SK-N-SH treated with all-trans-retinoic acid at 6 μM for 48 hours (cell line): ENCODE measurements around the gene MYO5B.

Source experiments
- ATAC-seq: fragments of 200-7000 bp; cut with Tn5 transposase; 3 replicates; pipeline ENCODE4 v1.9.1; 2020; ENCODE audit warnings: mild to moderate bottlenecking, moderate library complexity
- ARNTL ChIP-seq: fragments of 450-650 bp; formaldehyde crosslinking; IDR thresholded peaks from 2 replicates; pipeline ENCODE4 v1.5.0; 2020; ENCODE audit warnings: low read depth, mild to moderate bottlenecking, moderate library complexity, borderline replicate concordance
- BACH2 ChIP-seq: fragments of 250-450 bp; sonication (Bioruptor Pico); IDR thresholded peaks from 2 replicates; pipeline ENCODE4 v1.9.0; 2021; ENCODE audit warnings: mild to moderate bottlenecking, borderline replicate concordance
- CREB5 ChIP-seq: fragments of 250-450 bp; sonication (Bioruptor Pico); IDR thresholded peaks from 2 replicates; pipeline ENCODE4 v1.5.1; 2020; ENCODE audit warnings: low read depth, mild to moderate bottlenecking, moderate library complexity
- CSDC2 ChIP-seq: fragments of 250-450 bp; sonication (Bioruptor Pico); IDR thresholded peaks from 2 replicates; pipeline ENCODE4 v1.5.0; 2020; ENCODE audit warnings: mild to moderate bottlenecking, moderate library complexity
- GLIS3 ChIP-seq: fragments of 250-450 bp; sonication (Bioruptor Pico); IDR thresholded peaks from 2 replicates; pipeline ENCODE4 v1.5.0; 2020; ENCODE audit warnings: mild to moderate bottlenecking, moderate library complexity
- ISL1 ChIP-seq: fragments of 250-450 bp; sonication (Bioruptor Pico); IDR thresholded peaks from 2 replicates; pipeline ENCODE4 v2.1.2; 2022; ENCODE audit warnings: mild to moderate bottlenecking, moderate library complexity
- OSR1 ChIP-seq: fragments of 250-450 bp; sonication (Bioruptor Pico); IDR thresholded peaks from 2 replicates; pipeline ENCODE4 v1.8.0; 2022; ENCODE audit warnings: moderate library complexity, mild to moderate bottlenecking, inconsistent platforms
- RARB ChIP-seq: fragments of 250-450 bp; sonication (Bioruptor Pico); IDR thresholded peaks from 2 replicates; pipeline ENCODE4 v1.8.0; 2021; ENCODE audit warnings: mild to moderate bottlenecking, moderate library complexity
- TCF4 ChIP-seq: fragments of 250-450 bp; sonication (Bioruptor Pico); IDR thresholded peaks from 2 replicates; pipeline ENCODE4 v1.8.0; 2021; ENCODE audit warnings: mild to moderate bottlenecking, moderate library complexity, borderline replicate concordance
- TOX ChIP-seq: fragments of 250-450 bp; sonication (Bioruptor Pico); IDR thresholded peaks from 2 replicates; pipeline ENCODE4 v1.8.0; 2021; ENCODE audit warnings: mild to moderate bottlenecking, moderate library complexity, borderline replicate concordance
- TSHZ2 ChIP-seq: fragments of 250-450 bp; sonication (Bioruptor Pico); IDR thresholded peaks from 2 replicates; pipeline ENCODE4 v1.5.0; 2020; ENCODE audit warnings: mild to moderate bottlenecking, moderate library complexity
- ZC3H10 ChIP-seq: fragments of 250-450 bp; sonication (Bioruptor Pico); IDR thresholded peaks from 2 replicates; pipeline ENCODE4 v1.5.1; 2021; ENCODE audit warnings: mild to moderate bottlenecking, moderate library complexity
- ZFP3 ChIP-seq: fragments of 250-450 bp; sonication (Bioruptor Pico); IDR thresholded peaks from 2 replicates; pipeline ENCODE4 v1.5.0; 2020; ENCODE audit warnings: mild to moderate bottlenecking, moderate library complexity
- ZFP30 ChIP-seq: fragments of 450-650 bp; formaldehyde crosslinking; IDR thresholded peaks from 2 replicates; pipeline ENCODE4 v1.5.0; 2022; ENCODE audit warnings: mild to moderate bottlenecking, moderate library complexity
- ZNF565 ChIP-seq: fragments of 450-650 bp; formaldehyde crosslinking; conservative IDR thresholded peaks from 2 replicates; pipeline ENCODE4 v1.5.0; 2020; ENCODE audit warnings: low read depth, mild to moderate bottlenecking, moderate library complexity
- ZNF70 ChIP-seq: fragments of 450-650 bp; formaldehyde crosslinking; IDR thresholded peaks from 2 replicates; pipeline ENCODE4 v1.5.0; 2020; ENCODE audit warnings: mild to moderate bottlenecking, moderate library complexity
- ZNF8 ChIP-seq: fragments of 450-650 bp; formaldehyde crosslinking; IDR thresholded peaks from 2 replicates; pipeline ENCODE4 v1.5.0; 2020; ENCODE audit warnings: mild to moderate bottlenecking, moderate library complexity
- TF ChIP-seq, protein P1 (sequence below): fragments of 250-450 bp; sonication (Bioruptor Pico); IDR thresholded peaks from 2 replicates; pipeline ENCODE4 v1.5.1; 2021; ENCODE audit warnings: mild to moderate bottlenecking, moderate library complexity
- TF ChIP-seq, protein P2 (sequence below): fragments of 250-450 bp; sonication (Bioruptor Pico); IDR thresholded peaks from 2 replicates; pipeline ENCODE4 v1.8.0; 2021; ENCODE audit warnings: low read depth, mild to moderate bottlenecking, moderate library complexity, borderline replicate concordance

The MYO5B gene

GRCh38 chr18:50155406-50155805, 39.5 kb downstream of the MYO5B start:
- no peak for TF ChIP-seq ISL1 (CRISPR knock-in tag)
- TF ChIP-seq OSR1, result no peak
- TF ChIP-seq ZFP30 (CRISPR knock-in tag), result no peak
- TF ChIP-seq GLIS3 (CRISPR knock-in tag), result no peak
- no peak for TF ChIP-seq RARB
- TF ChIP-seq CREB5, result no peak
- TF ChIP-seq ZC3H10 (CRISPR knock-in tag), result no peak
- ATAC-seq, result no peak

GRCh38 chr18:50154420-50154819, 40.5 kb downstream of the MYO5B start:
- ATAC-seq, result no peak
- no peak for TF ChIP-seq ARNTL (CRISPR knock-in tag)
- TF ChIP-seq RARB, result no peak
- no peak for TF ChIP-seq BACH2 (CRISPR knock-in tag)
- TF ChIP-seq ZFP3 (CRISPR knock-in tag), result no peak
- no peak for TF ChIP-seq ZNF70 (CRISPR knock-in tag)

GRCh38 chr18:50152900-50153299, 42.0 kb downstream of the MYO5B start:
- TF ChIP-seq, protein P1, sequence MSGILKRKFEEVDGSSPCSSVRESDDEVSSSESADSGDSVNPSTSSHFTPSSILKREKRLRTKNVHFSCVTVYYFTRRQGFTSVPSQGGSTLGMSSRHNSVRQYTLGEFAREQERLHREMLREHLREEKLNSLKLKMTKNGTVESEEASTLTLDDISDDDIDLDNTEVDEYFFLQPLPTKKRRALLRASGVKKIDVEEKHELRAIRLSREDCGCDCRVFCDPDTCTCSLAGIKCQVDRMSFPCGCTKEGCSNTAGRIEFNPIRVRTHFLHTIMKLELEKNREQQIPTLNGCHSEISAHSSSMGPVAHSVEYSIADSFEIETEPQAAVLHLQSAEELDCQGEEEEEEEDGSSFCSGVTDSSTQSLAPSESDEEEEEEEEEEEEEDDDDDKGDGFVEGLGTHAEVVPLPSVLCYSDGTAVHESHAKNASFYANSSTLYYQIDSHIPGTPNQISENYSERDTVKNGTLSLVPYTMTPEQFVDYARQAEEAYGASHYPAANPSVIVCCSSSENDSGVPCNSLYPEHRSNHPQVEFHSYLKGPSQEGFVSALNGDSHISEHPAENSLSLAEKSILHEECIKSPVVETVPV, result no peak
- TF ChIP-seq, protein P2, sequence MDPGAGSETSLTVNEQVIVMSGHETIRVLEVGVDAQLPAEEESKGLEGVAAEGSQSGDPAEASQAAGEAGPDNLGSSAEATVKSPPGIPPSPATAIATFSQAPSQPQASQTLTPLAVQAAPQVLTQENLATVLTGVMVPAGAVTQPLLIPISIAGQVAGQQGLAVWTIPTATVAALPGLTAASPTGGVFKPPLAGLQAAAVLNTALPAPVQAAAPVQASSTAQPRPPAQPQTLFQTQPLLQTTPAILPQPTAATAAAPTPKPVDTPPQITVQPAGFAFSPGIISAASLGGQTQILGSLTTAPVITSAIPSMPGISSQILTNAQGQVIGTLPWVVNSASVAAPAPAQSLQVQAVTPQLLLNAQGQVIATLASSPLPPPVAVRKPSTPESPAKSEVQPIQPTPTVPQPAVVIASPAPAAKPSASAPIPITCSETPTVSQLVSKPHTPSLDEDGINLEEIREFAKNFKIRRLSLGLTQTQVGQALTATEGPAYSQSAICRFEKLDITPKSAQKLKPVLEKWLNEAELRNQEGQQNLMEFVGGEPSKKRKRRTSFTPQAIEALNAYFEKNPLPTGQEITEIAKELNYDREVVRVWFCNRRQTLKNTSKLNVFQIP (CRISPR knock-in tag), result no peak
- TF ChIP-seq RARB, result no peak
- no peak for TF ChIP-seq GLIS3 (CRISPR knock-in tag)
- no peak for TF ChIP-seq TOX (CRISPR knock-in tag)
- no peak for TF ChIP-seq ZFP3 (CRISPR knock-in tag)
- TF ChIP-seq TCF4 (CRISPR knock-in tag), result no peak
- no peak for TF ChIP-seq ARNTL (CRISPR knock-in tag)
- no peak for TF ChIP-seq ISL1 (CRISPR knock-in tag)
- TF ChIP-seq CSDC2 (CRISPR knock-in tag), result no peak
- no peak for TF ChIP-seq BACH2 (CRISPR knock-in tag)
- TF ChIP-seq ZNF565, result no peak
- TF ChIP-seq ZNF8 (CRISPR knock-in tag), result no peak
- no peak for TF ChIP-seq TSHZ2 (CRISPR knock-in tag)
- TF ChIP-seq, all 23 proteins: peak for 0
- no peak for ATAC-seq

DNA sequence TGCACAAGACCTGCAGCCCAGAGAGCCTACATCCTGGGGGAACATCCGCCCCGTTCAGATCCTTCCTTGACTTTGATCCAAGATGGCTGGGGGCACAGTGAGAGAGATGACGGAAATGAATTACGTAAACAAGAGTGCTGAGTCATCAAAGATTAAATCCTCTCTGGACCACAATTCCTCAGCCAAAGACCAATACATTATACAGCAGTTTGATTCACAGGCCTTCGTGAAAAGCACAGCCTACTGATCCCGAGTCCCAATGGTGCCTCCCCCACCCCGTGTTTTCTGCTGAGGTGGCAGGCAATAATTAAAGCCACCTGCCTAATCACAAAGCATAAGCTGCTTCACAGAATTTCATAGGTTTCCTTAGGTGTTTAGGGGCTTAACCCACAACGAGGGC, 43.0 kb downstream of the MYO5B start:
- ATAC-seq, result no peak
- TF ChIP-seq CREB5 (no peak), RARB (no peak), TOX (CRISPR knock-in tag) (no peak), CSDC2 (CRISPR knock-in tag) (no peak)
- TF ChIP-seq, protein P1, result no peak
- TF ChIP-seq, protein P2 (CRISPR knock-in tag), result no peak
